ENCODE measurements around the gene GALNT14.
A peak's percentile ranks its signal among the peaks of the same experiment; 100 is the strongest.

GALNT14 gene

DNA sequence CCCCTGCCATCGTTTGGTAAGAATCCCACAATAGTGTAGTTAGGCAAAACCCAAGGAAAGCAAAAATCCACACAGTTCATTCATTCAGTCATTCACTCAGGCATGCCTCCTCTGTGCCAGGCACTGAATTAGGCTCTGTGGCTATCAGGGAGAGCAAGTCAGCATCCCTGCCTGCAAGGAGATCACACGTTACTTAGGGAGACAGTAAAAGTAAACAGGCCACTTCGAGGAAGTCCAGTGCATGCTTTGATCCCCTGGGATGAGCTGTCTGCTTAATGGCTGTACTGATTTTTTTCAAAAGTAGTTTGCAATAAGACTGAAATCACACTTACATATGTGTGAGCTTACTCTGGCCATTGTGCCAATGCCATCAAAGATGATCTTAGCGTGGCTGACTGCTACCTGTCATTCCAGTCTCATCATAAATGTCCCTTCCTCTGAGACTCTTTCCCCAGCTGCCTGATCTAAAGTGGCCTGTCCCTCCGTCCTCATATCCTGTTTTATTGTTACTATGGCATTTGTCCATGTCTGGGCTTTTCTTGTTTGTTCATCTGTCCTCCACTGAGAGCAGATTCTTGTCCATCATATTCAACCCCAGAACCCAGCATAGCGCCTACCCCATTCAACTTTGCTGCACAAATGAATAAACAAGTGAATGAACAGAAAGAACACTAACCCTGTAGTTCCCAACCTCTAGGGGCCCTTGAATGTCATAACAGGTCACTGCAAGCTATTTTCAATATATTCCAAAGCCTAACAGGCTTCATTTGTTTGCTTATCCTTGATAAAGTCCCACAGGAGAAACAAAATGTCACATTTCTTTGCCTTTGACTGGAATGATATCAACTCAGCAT lies 84.1 kb downstream of the GALNT14 start:
- no peak for DNase-seq

DNA sequence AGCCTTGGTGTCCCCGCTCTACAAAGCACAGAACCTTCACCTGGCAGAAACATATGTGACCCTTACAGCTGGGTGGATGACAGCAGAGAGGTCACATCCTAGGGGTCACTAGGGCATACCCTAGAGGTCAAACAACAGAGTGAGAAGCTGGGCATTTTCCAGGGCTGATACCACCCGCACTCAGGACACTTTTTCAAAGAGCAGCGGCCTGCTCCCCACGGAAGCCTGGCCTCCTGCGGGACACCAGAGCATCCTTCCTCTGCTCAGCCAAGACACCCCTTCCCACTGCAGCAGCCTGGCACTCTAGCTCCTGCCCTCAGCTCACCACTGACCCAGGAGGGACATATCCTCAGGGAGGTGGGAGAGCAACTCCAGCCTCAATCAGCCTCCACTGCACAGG lies 86.0 kb downstream of the GALNT14 start:
- no peak for DNase-seq

DNA sequence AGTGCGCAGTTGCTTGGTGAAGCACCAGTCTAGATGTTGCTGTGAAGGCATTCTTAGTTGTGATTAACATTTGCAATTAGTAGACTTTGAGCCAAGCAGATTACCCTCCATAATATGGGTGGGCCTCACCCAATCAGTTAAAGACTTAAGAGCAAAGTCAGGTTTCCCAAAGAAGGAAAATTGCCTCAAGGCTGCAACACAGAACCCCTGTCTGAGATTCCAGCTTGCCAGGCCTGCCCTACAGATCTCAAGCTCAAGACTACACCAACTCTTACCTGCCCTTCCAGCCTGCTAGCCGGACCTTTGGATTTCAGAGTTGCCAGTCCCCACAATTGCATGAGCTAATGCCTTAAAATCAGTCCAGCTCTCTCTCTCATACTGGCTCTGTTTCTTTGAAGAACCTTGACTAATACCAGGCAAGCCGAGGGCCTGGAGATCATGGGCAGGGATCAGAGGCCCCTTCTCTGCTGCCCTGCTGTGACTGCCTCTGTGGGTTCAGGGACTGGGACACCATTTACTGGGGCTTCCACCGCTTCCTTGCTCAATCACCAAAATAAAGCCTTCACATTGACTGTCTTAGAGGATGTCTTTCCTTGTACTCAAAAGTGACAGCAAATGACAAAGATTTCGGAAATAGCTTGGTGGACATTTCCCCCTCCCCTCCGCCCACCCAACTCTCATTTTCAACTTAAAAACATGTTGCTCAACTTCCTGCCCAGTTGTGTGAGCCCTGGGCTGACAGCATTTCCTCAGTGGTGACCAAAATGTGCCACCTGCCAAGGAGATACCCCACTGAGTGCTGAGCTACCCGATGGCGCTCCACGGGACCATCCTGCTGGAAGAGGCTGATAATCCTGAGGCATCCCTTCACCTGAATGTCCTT lies 86.7 kb downstream of the GALNT14 start:
- peak; percentile 75 for DNase-seq

DNA sequence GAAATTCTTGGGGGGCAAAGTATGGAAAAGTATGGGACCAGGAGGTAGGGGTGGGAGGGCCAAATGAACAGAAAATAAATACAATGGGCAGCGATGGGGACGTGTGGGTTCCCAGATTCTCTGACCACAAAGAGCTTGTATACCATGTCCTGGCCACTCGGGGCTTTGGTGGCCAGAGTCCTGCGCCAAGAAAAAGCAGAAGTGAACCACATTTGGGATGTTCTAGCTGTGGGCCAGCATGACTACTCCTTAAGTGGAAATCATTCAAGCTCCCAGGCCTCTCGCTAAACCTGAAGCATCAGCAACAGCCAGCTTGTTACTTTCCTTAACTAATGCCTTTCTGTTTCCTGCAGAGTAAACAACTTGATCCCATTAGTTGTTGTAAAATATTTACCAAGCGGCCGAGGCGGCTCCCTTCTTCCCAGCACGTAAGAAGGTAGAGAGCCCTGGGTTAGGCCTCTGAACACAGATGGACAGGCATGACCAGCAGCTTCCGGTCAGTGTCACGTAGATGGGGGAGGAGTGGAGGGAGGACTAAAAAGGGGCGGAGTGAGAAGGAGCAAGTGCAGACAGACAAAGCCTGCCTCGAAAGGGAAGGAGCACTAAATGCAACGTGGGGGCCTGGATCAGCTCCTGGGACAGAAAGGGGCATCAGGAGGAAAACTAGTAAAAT lies 88.2 kb downstream of the GALNT14 start:
- DNase-seq: peak; percentile 44

DNA sequence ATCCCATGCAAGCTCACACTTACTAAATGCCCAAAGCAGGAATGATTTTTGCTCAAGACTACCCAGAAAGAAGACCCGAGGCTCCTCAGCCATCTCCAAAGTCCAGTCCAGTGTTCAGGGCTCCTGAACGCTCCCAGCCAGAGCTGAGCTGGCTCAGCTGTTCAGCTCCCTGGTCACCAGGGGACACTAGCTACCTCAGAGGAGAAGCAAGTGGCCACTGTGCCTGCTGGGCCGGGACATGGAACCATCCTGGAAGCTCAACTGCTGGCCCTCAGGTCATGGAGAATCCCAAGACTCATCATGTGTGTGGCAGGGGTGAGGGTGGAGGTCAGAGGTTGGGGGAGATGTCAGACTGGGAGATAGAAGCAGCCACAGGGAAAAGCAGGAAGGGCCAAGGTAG lies 89.0 kb downstream of the GALNT14 start:
- DNase-seq: no peak

GRCh38 chr2:31047599-31047998 lies 90.6 kb downstream of the GALNT14 start:
- no peak for DNase-seq

DNA sequence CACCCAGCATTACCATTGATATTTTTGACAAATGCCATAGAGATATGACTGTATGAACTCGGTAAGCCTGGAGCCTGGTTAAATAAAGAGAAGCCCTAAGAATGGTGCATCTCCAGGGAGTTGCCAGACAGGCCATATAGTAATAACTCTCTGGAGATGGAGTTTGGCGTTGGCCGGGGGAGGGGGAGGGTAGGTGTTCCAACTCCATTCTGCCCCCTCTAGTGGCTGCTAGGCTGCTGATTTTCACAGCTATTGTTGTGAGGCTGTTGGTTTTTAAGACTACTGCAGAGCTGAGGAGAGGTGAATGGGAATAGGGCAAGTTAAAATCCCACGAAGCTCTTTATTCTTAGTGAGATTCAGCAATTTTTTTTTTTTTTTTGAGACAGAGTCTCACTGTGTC lies 99.9 kb downstream of the GALNT14 start:
- no peak for DNase-seq

DNA sequence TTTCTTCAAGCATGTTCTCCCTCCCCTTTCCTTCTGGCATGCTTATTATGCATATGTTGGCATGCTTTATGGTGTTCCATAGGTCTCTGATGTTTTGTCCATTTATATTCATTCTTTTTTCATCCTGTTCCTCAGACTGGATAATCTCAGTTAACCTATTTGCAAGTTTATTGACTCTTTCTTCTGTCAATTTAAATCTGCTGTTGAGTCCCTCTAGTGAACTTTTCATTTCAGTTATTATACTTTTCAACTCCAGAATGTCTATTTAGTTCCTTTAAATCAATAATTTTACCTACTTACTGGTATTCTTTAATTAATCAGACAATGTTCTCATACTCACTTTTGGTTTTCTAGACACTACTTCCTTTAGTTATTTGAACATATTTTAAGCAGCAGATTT lies 101.2 kb downstream of the GALNT14 start:
- no peak for DNase-seq

- DNase-seq: no peak
Observed at GRCh38 chr2:31033032-31033431, 105.2 kb downstream of the GALNT14 start.

DNA sequence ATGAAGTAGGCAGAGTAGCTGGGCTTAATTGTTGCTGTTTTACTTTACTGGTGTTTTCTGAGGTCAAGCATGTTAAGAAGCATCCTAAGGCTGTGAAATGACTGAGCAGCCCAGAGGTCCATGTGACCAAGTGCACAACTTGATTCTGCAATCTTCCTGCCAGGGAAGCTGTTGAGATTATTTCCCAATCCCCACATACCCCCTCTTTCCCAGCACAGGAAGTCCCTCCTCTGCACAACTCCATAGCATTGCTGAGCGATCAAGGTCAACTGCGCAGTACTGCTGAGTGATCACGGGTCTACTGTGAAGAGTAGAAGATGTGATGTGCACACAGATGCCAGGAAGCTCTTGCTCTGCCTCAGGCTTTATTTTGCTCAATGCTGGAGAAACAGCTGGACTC lies 105.8 kb downstream of the GALNT14 start:
- DNase-seq: peak; percentile 84

DNA sequence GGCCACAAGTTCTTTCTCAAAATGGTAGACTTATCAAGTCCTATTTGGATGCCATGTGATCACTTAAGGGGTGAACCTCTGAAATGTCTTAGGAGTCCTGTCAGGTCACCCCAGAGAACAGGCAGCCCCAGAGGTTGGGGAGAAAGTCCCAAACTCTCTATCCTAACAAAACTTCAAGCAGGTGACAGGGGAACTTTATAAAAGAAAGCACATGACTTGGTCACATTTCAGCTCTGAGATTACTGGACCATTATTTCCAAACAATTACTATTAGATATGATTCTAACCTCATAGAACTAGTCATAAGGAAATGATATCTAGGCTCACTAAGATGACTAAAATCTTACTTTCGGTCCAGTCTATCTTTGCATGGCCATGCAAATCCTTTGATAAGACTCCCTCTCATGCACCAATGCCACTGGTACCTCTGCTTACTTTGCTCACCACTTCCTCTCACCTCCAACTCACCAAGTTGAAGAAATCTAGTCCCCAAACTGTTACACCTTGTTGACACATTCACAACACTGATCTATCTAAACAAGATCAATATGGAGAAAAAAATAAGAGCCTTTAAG lies 107.0 kb downstream of the GALNT14 start:
- no peak for DNase-seq

GRCh38 chr2:31028417-31028816 lies 109.8 kb downstream of the GALNT14 start:
- no peak for DNase-seq

DNA sequence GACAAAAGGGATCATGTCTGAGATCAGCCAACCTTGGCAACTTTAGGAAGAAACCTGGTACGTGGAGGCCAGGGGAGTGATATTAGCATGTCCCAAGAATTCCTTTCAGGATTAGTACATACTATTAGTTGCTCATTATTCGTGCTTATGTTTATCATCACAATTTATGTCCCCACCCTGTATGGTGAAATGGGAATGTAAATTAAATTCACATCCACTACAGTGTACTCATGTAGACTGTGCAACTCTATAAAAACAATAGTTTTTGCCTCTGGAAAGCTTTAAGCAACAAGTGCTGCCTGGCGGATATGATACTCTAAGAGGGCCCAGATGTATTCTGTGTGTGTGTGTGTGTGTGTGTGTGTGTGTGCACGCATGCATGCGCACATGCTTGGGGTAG lies 110.7 kb downstream of the GALNT14 start:
- DNase-seq: no peak

DNA sequence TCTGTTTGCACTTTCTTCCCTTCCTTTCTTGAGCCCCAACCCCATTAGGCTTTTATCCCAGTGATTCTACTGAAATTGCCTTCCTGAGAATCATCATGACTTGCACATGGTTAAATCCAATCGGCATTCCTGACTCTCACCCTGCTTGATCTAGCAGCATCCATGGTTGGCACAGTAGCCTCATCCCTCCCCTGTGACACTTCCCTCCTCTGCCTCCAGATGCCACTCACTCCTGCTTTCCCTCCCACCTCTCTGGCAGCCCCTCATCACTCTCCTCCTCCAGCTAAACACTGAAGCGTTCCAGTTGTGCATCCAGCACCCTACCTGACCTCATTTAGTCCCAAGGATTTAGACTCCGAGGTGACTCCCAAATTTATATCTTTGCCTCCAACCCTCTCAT lies 114.7 kb downstream of the GALNT14 start:
- no peak for DNase-seq

DNA sequence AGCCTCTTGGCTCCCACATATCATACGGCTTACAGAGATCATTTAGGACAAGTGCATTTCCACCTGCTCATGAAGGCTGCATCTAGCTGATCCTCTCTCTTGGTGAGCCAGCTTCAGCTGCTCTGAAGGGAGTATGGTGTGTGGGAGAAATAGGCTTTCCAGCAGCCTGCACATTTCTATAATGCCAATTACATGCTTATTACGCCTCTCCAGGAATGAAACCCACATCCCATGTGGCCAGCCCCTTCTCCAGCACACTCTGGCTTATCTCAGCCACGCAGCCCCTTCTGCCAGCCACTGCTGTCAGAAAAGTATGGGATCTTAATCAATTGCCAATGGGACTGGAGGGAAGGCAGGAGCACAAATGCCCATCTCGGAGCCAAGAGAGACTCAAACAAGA lies 117.5 kb downstream of the GALNT14 start:
- no peak for DNase-seq

- DNase-seq: no peak
Observed at GRCh38 chr2:31018280-31018679, 120.0 kb downstream of the GALNT14 start.

DNA sequence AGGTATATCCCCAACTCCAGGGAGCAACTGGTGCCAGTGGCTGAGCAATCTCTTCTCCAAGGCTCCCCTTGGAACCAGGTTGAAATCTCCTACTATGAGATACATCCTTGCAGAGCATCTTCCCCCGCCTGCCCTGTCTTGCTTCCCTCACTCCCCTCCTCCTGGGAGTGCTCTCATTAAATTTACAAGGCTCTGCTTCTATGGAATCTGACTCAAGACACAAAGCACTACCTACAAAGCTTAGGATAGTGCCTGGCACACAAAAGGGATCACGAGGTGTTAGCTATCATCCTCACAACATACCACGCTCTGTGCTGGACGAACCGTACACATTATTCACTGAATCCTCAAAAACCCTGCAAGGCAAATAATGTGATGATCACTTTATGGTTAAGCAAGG lies 121.6 kb downstream of the GALNT14 start:
- DNase-seq: no peak

DNA sequence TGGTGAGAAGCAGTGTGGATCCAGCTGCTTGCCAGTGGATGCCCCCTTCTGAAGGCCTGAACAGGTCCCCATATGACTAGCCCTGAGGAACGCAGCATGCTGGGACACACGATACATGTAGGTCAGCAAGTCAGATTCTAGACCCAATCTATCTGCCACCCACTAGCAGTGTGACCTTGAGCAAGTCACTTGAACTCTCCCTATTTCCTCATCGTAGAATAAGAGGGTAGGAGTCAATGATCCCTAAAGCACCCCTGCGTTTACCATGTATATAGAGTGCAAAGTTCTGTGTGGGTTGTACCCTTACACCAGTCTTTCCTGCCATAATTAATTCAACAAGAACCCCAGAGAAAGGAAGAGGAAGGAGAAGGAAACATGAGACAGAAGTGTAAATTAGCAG lies 123.7 kb downstream of the GALNT14 start:
- DNase-seq: peak; percentile 15

GRCh38 chr2:31013301-31013700 lies 124.9 kb downstream of the GALNT14 start:
- DNase-seq: peak; percentile 67

DNA sequence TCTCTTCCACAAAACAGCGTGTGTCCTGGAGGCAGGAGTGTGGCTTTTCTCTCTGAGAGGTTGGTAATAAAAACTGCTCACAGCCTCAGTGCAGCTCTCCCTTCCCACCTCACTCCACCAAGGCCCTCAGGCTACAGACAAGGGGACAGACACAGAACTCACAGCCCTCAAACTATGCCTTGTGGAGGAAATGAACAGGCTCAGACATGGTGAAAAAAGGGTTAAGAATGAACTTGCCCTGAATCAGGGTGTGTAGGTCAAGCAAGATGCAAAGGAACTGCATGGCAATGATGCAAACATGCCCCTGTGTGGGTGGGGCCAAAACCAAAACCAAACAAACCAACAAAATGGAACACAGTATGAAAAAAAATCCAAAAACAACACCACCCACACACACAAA lies 125.8 kb downstream of the GALNT14 start:
- peak; percentile 65 for DNase-seq

- no peak for DNase-seq
Observed at GRCh38 chr2:31011587-31011986, 126.7 kb downstream of the GALNT14 start.

DNA sequence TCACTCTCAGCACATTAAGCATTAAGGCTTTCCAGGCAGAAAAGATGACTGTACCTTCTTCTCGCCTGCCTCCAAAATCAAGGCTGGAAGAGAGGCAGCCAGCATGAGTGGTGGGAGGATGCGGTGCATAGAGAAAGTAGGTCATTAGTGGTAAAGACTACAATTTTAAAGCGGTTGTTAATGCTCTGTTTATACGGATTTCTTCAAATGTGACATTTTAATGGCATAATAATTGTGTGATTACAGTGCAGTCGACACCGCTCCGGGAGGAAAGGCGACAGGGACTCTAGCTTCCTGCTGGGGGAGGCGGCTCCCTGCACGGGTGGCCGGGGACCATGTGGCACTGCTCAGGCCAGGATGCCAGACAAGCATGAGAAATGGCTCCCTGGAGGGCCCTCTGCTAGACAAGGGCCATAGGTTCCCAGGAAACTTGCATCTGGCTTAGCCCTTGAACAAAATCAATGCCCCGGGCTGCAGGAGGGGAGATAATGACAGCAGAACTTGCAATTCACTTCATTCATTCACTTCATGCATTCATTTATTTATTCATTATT lies 129.6 kb downstream of the GALNT14 start:
- no peak for DNase-seq

- no peak for DNase-seq
Observed at GRCh38 chr2:31004257-31004656, 134.0 kb downstream of the GALNT14 start.

Data from suppressor macrophage treated with lipopolysaccharide for 4 hours (primary cell).